WTC11 (cell line): Measurements from ENCODE around the gene MCF2L. TPM values are rescaled to one million over a fixed set of nuclear protein-coding genes. Genes with fewer than 3 reads are reported as not detected.

Experiments used
- ATAC-seq: fragments of 200-7000 bp; cut with Tn5 transposase; 2 replicates; pipeline ENCODE4 v1.10.0; 2021; ENCODE audit warnings: mild to moderate bottlenecking, moderate library complexity
- CTCF ChIA-PET: fragments of 300-600 bp; sonication (Branson Sonifier 250); formaldehyde crosslinking; loops from one replicate; lab custom pipeline; 2021; ENCODE audit warnings: antibody characterized with exemption; lab: Charles Lee
- POLR2A ChIA-PET: fragments of 350-600 bp; sonication (Branson Sonifier 250); formaldehyde crosslinking; loops from one replicate; lab custom pipeline; 2021; ENCODE audit warnings: antibody characterized with exemption; lab: Charles Lee
- DNase-seq: peaks from one replicate; pipeline ENCODE4 v3.0.0; 2021; ENCODE audit warnings: low spot score
- H3K27ac Mint-ChIP-seq: 2 replicates; pipeline ENCODE4 v1.8.0; 2021; ENCODE audit warnings: mixed read lengths
- H3K27me3 Mint-ChIP-seq: 2 replicates; pipeline ENCODE4 v1.8.0; 2021; ENCODE audit warnings: low read depth, mild to moderate bottlenecking, moderate library complexity, mixed read lengths
- H3K36me3 Mint-ChIP-seq: 2 replicates; pipeline ENCODE4 v1.8.0; 2021; ENCODE audit warnings: mixed read lengths
- H3K4me1 Mint-ChIP-seq: 2 replicates; pipeline ENCODE4 v1.8.0; 2022; ENCODE audit warnings: mixed read lengths
- H3K4me3 Mint-ChIP-seq: 2 replicates; pipeline ENCODE4 v1.8.0; 2021; ENCODE audit warnings: mild to moderate bottlenecking, moderate library complexity, mixed read lengths
- H3K9me3 Mint-ChIP-seq: 2 replicates; pipeline ENCODE4 v1.8.0; 2021; ENCODE audit warnings: mixed read lengths
- CTCF ChIP-seq: fragments of 200-600 bp; IDR thresholded peaks from 2 replicates; pipeline ENCODE4 v1.8.0; 2022; ENCODE audit warnings: antibody characterized with exemption
- E2F1 ChIP-seq: sonication (generic); formaldehyde crosslinking; IDR thresholded peaks from 2 replicates; pipeline ENCODE4 v1.8.0; 2022; ENCODE audit warnings: mild to moderate bottlenecking, missing genetic modification reagents
- FOXP1 ChIP-seq: sonication (generic); formaldehyde crosslinking; IDR thresholded peaks from 2 replicates; pipeline ENCODE4 v1.8.0; 2022; ENCODE audit warnings: missing genetic modification reagents, mild to moderate bottlenecking, moderate library complexity, borderline replicate concordance
- FOXP4 ChIP-seq: sonication (generic); formaldehyde crosslinking; IDR thresholded peaks from 2 replicates; pipeline ENCODE4 v1.8.0; 2022; ENCODE audit warnings: mild to moderate bottlenecking, missing genetic modification reagents
- GABPB1 ChIP-seq: sonication (generic); formaldehyde crosslinking; IDR thresholded peaks from 2 replicates; pipeline ENCODE4 v1.8.1; 2023; ENCODE audit warnings: mild to moderate bottlenecking, missing genetic modification reagents
- HMGA2 ChIP-seq: fragments of 250-450 bp; sonication (Bioruptor Pico); IDR thresholded peaks from 2 replicates; pipeline ENCODE4 v1.4.0; 2021; ENCODE audit warnings: mild to moderate bottlenecking, moderate library complexity
- TEAD1 ChIP-seq: sonication (generic); formaldehyde crosslinking; IDR thresholded peaks from 2 replicates; pipeline ENCODE4 v1.8.0; 2022; ENCODE audit warnings: mild to moderate bottlenecking, missing genetic modification reagents
- TEAD4 ChIP-seq: sonication (generic); formaldehyde crosslinking; IDR thresholded peaks from 2 replicates; pipeline ENCODE4 v1.8.0; 2022; ENCODE audit warnings: mild to moderate bottlenecking, missing genetic modification reagents
- ZNF121 ChIP-seq: sonication (generic); formaldehyde crosslinking; IDR thresholded peaks from 2 replicates; pipeline ENCODE4 v1.8.0; 2023; ENCODE audit warnings: missing genetic modification reagents
- ZNF232 ChIP-seq: sonication (generic); formaldehyde crosslinking; IDR thresholded peaks from 2 replicates; pipeline ENCODE4 v1.8.0; 2022; ENCODE audit warnings: mild to moderate bottlenecking, missing genetic modification reagents
- ZNF281 ChIP-seq: sonication (generic); formaldehyde crosslinking; IDR thresholded peaks from 2 replicates; pipeline ENCODE4 v1.8.0; 2023; ENCODE audit warnings: mild to moderate bottlenecking, missing genetic modification reagents
- total RNA-seq: library from RNA; stranded (reverse); gene quantifications from 3 replicates; pipeline ENCODE4 v1.2.3, GENCODE V29; 2021
- TF ChIP-seq, protein P1 (sequence below): sonication (generic); formaldehyde crosslinking; IDR thresholded peaks from 2 replicates; pipeline ENCODE4 v1.8.1; 2023; ENCODE audit warnings: mild to moderate bottlenecking, missing genetic modification reagents
- TF ChIP-seq, protein P2 (sequence below): fragments of 250-450 bp; sonication (Bioruptor Pico); IDR thresholded peaks from 2 replicates; pipeline ENCODE4 v1.9.0; 2021; ENCODE audit warnings: mild to moderate bottlenecking

MCF2L gene
- total RNA-seq, 1 experiment from 2014 or later = 34.8 TPM

GRCh38 chr13:113094410-113094800 is 125.4 kb downstream of the MCF2L start (continued):
- no peak for TF ChIP-seq CTCF
- TF ChIP-seq, protein P1, sequence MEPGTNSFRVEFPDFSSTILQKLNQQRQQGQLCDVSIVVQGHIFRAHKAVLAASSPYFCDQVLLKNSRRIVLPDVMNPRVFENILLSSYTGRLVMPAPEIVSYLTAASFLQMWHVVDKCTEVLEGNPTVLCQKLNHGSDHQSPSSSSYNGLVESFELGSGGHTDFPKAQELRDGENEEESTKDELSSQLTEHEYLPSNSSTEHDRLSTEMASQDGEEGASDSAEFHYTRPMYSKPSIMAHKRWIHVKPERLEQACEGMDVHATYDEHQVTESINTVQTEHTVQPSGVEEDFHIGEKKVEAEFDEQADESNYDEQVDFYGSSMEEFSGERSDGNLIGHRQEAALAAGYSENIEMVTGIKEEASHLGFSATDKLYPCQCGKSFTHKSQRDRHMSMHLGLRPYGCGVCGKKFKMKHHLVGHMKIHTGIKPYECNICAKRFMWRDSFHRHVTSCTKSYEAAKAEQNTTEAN (CRISPR knock-in tag) = no peak
- no peak for TF ChIP-seq FOXP4 (CRISPR knock-in tag)
- TF ChIP-seq, protein P2, sequence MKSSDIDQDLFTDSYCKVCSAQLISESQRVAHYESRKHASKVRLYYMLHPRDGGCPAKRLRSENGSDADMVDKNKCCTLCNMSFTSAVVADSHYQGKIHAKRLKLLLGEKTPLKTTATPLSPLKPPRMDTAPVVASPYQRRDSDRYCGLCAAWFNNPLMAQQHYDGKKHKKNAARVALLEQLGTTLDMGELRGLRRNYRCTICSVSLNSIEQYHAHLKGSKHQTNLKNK (CRISPR knock-in tag) = no peak
- TF ChIP-seq E2F1 (CRISPR knock-in tag) = no peak
- TF ChIP-seq GABPB1 = no peak
- no peak for TF ChIP-seq ZNF281 (CRISPR knock-in tag)
- TF ChIP-seq ZNF232 (CRISPR knock-in tag) = no peak
- TF ChIP-seq TEAD4 (CRISPR knock-in tag) = no peak

- POLR2A ChIA-PET = no interaction called here
- CTCF ChIA-PET = interaction anchor here (1.6 to 2.7 kb wide), 2 partner anchors 9 to 66 kb away, joined by 3 to 10 read pairs; no protein-coding TSS in a partner anchor
- H3K4me3 Mint-ChIP-seq = no peak overlapping the region
Measured at GRCh38 chr13:113095146-113096051, 126.4 kb downstream of the MCF2L start.

More at GRCh38 chr13:113095146-113096051, 126.4 kb downstream of the MCF2L start:
- Mint-ChIP-seq H3K4me1 (peaks cover 10% of the 10 kb centered on the region), H3K27ac (peak overlapping the region; percentile 53; the same call in 1 of the 2 replicates), H3K9me3 (no peaks in the 10 kb centered on the region), H3K27me3 (no peaks in the 10 kb centered on the region), H3K36me3 (no peaks in the 10 kb centered on the region)
- ATAC-seq (no peak), DNase-seq (no peak)
- TF ChIP-seq HMGA2 (no peak), FOXP1 (CRISPR knock-in tag) (no peak), ZNF121 (CRISPR knock-in tag) (no peak), TEAD1 (no peak)
